H1 (cell line): Measurements from ENCODE around the gene CD226. TPM values are rescaled to one million over a fixed set of nuclear protein-coding genes. Genes with fewer than 3 reads are reported as not detected.

Source experiments
- CTCF ChIA-PET: fragments of 300-600 bp; sonication (Branson Sonifier 250); formaldehyde crosslinking; loops from one replicate; lab custom pipeline; 2021; ENCODE audit not compliant: partially characterized antibody; lab: Charles Lee
- POLR2A ChIA-PET: fragments of 300-600 bp; sonication (Branson Sonifier 250); formaldehyde crosslinking; loops from one replicate; lab custom pipeline; 2021; ENCODE audit warnings: inconsistent platforms; ENCODE audit not compliant: partially characterized antibody; lab: Charles Lee
- DNase-seq, 2 experiments: peaks; one replicate each; pipeline versions ENCODE4 v3.0.0 to v3.0.0-alpha.2; 2010 to 2022; ENCODE audit warnings: low spot score in 2 of 2, low read depth in 1 of 2, mixed read lengths in 1 of 2
- FAIRE-seq: peaks from 2 replicates; lab custom pipeline; 2011; peaks lifted over from hg19 to GRCh38; lab: Jason Lieb, UNC
- H2AFZ ChIP-seq: 2 replicates; pipeline ENCODE4 v1.8.1; 2012; ENCODE audit warnings: low read length, inconsistent platforms
- H2AK5ac ChIP-seq: 2 replicates; pipeline ENCODE4 v1.6.1; 2013; ENCODE audit warnings: low read depth, low read length
- H2BK120ac ChIP-seq: replicated peaks from 2 replicates; pipeline ENCODE3; 2013; ENCODE audit warnings: low read depth, low read length, inconsistent platforms
- H2BK12ac ChIP-seq: 2 replicates; pipeline ENCODE4 v1.6.1; 2013; ENCODE audit warnings: low read depth, low read length
- H2BK15ac ChIP-seq: 2 replicates; pipeline ENCODE4 v1.6.1; 2013; ENCODE audit warnings: low read length
- H2BK20ac ChIP-seq: 2 replicates; pipeline ENCODE4 v1.6.1; 2013; ENCODE audit warnings: low read length
- H2BK5ac ChIP-seq: 2 replicates; pipeline ENCODE4 v1.6.1; 2013; ENCODE audit warnings: low read depth, low read length
- H3K14ac ChIP-seq: 2 replicates; pipeline ENCODE4 v1.6.1; 2013; ENCODE audit warnings: inconsistent platforms; ENCODE audit not compliant: insufficient read length
- H3K18ac ChIP-seq: 2 replicates; pipeline ENCODE4 v1.6.1; 2013; ENCODE audit warnings: low read length; ENCODE audit errors: extremely low read depth
- H3K23ac ChIP-seq: 2 replicates; pipeline ENCODE4 v1.6.1; 2013; ENCODE audit warnings: inconsistent platforms; ENCODE audit not compliant: insufficient read length
- H3K23me2 ChIP-seq: 2 replicates; pipeline ENCODE4 v1.6.1; 2013; ENCODE audit warnings: low read depth, low read length
- H3K27ac ChIP-seq: 2 replicates; pipeline ENCODE4 v1.6.1; 2011; ENCODE audit warnings: low read depth, low read length, inconsistent platforms
- H3K27me3 ChIP-seq, 4 experiments: replicated peaks in 1 of 4; 1 replicate in 1 of 4; 2 replicates in 3 of 4; pipeline versions ENCODE4 v1.6.1 to v1.8.1; 2011 to 2013; ENCODE audit warnings: low read length in 3 of 4, mild to moderate bottlenecking in 3 of 4, inconsistent platforms in 2 of 4, mixed read lengths in 2 of 4, moderate library complexity in 1 of 4; ENCODE audit not compliant: control insufficient read depth in 3 of 4, insufficient read depth in 3 of 4; ENCODE audit errors: extremely low read depth in 1 of 4
- H3K36me3 ChIP-seq, 4 experiments: 2 replicates each; pipeline versions ENCODE4 v1.6.1 to v1.8.1; 2011 to 2013; ENCODE audit warnings: mild to moderate bottlenecking in 4 of 4, low read length in 3 of 4, moderate library complexity in 2 of 4, control low read depth in 1 of 4, inconsistent platforms in 1 of 4; ENCODE audit not compliant: insufficient read depth in 4 of 4, control insufficient read depth in 2 of 4
- H3K4ac ChIP-seq: replicated peaks from 2 replicates; pipeline ENCODE3; 2013; ENCODE audit warnings: low read length, low read depth, mixed read lengths, inconsistent platforms; ENCODE audit not compliant: insufficient read length
- H3K4me1 ChIP-seq, 4 experiments: replicated peaks in 1 of 4; 1 replicate in 1 of 4; 2 replicates in 3 of 4; pipeline versions ENCODE4 v1.6.1 to v1.8.1; 2011 to 2013; ENCODE audit warnings: low read length in 3 of 4, inconsistent platforms in 2 of 4, mixed read lengths in 1 of 4; ENCODE audit not compliant: insufficient read depth in 4 of 4, control insufficient read depth in 3 of 4
- H3K4me2 ChIP-seq, 2 experiments: 2 replicates each; pipeline versions ENCODE4 v1.6.1 to v1.8.1; 2011 to 2013; ENCODE audit warnings: low read depth in 2 of 2, low read length in 2 of 2, control low read depth in 1 of 2, inconsistent platforms in 1 of 2, mild to moderate bottlenecking in 1 of 2; ENCODE audit not compliant: insufficient read depth in 1 of 2
- H3K4me3 ChIP-seq, 4 experiments: fragments of 200-600, 300-600 bp in 1 of 4; sonication (generic), shearing (Covaris generic), sonication (Bioruptor Twin) in 1 of 4; 2 replicates each; pipeline versions ENCODE4 v1.5.1 to v1.8.1; 2011 to 2016; ENCODE audit warnings: low read length in 4 of 4, low read depth in 3 of 4, control low read depth in 2 of 4, inconsistent platforms in 2 of 4, mild to moderate bottlenecking in 2 of 4, mixed read lengths in 1 of 4, moderate library complexity in 1 of 4; ENCODE audit not compliant: insufficient read depth in 2 of 4; ENCODE audit errors: extremely low read depth in 1 of 4
- H3K56ac ChIP-seq: replicated peaks from 2 replicates; pipeline ENCODE3; 2013; ENCODE audit warnings: low read depth, mild to moderate bottlenecking, mixed read lengths, low read length, inconsistent platforms; ENCODE audit not compliant: insufficient read length
- H3K79me1 ChIP-seq: 2 replicates; pipeline ENCODE4 v1.6.1; 2013; ENCODE audit warnings: low read depth, low read length, control low read depth
- H3K79me2 ChIP-seq, 2 experiments: 2 replicates each; pipeline versions ENCODE4 v1.6.1 to v1.8.1; 2012 to 2013; ENCODE audit warnings: low read length in 2 of 2, mild to moderate bottlenecking in 2 of 2, inconsistent platforms in 1 of 2; ENCODE audit not compliant: insufficient read depth in 2 of 2, control insufficient read depth in 1 of 2
- H3K9ac ChIP-seq, 4 experiments: replicated peaks in 1 of 4; 1 replicate in 1 of 4; 2 replicates in 3 of 4; pipeline versions ENCODE4 v1.6.1 to v1.8.1; 2011 to 2013; ENCODE audit warnings: low read depth in 3 of 4, low read length in 3 of 4, control low read depth in 2 of 4, mild to moderate bottlenecking in 2 of 4, moderate library complexity in 2 of 4, inconsistent platforms in 1 of 4; ENCODE audit errors: extremely low read depth in 1 of 4
- H3K9me3 ChIP-seq, 2 experiments: 2 replicates each; pipeline versions ENCODE4 v1.6.1 to v1.8.1; 2012 to 2013; ENCODE audit warnings: mild to moderate bottlenecking in 2 of 2, moderate library complexity in 2 of 2, control low read depth in 1 of 2, inconsistent platforms in 1 of 2, low read depth in 1 of 2, low read length in 1 of 2, mixed read lengths in 1 of 2; ENCODE audit not compliant: insufficient read depth in 2 of 2
- H4K20me1 ChIP-seq, 2 experiments: replicated peaks in 1 of 2; 2 replicates each; pipeline versions ENCODE3 to v1.8.1; 2011 to 2013; ENCODE audit warnings: inconsistent platforms in 2 of 2, low read length in 2 of 2, mild to moderate bottlenecking in 1 of 2; ENCODE audit not compliant: insufficient read depth in 2 of 2, control insufficient read depth in 1 of 2
- H4K5ac ChIP-seq: 2 replicates; pipeline ENCODE4 v1.6.1; 2013; ENCODE audit warnings: low read length, low read depth, mixed read lengths, inconsistent platforms; ENCODE audit not compliant: insufficient read length
- H4K8ac ChIP-seq: 2 replicates; pipeline ENCODE4 v1.8.0; 2013; ENCODE audit warnings: mild to moderate bottlenecking, moderate library complexity, low read length, inconsistent platforms; ENCODE audit not compliant: insufficient read depth; ENCODE audit errors: extremely low read depth
- H4K91ac ChIP-seq: replicated peaks from 2 replicates; pipeline ENCODE3; 2013; ENCODE audit warnings: low read length, mixed read lengths, inconsistent platforms; ENCODE audit not compliant: insufficient read length
- CHD2 ChIP-seq: IDR thresholded peaks from 2 replicates; pipeline ENCODE4 v1.6.1; 2012; ENCODE audit warnings: low read length, improper control_type of control experiment
- CTBP2 ChIP-seq: IDR thresholded peaks from 2 replicates; pipeline ENCODE4 v1.7.0; 2011; ENCODE audit warnings: borderline replicate concordance, mild to moderate bottlenecking, moderate library complexity, mixed read lengths, low read length; ENCODE audit not compliant: insufficient read depth, insufficient read length
- FOSL1 ChIP-seq: IDR thresholded peaks from 2 replicates; pipeline ENCODE4 v1.6.1; 2011; ENCODE audit warnings: mild to moderate bottlenecking, low read depth, low read length, moderate library complexity; ENCODE audit not compliant: insufficient read depth
- JUND ChIP-seq: IDR thresholded peaks from 2 replicates; pipeline ENCODE4 v1.6.1; 2011; ENCODE audit warnings: mild to moderate bottlenecking, improper control_type of control experiment, low read length
- POLR2AphosphoS5 ChIP-seq: IDR thresholded peaks from 2 replicates; pipeline ENCODE4 v1.6.1; 2011; ENCODE audit warnings: low read depth, low read length
- RAD21 ChIP-seq, 2 experiments: IDR thresholded peaks in 1 of 2; conservative IDR thresholded peaks in 1 of 2; 2 replicates each; pipeline ENCODE4 v1.6.1; 2011; ENCODE audit warnings: low read depth in 2 of 2, low read length in 2 of 2, improper control_type of control experiment in 1 of 2, inconsistent platforms in 1 of 2, mild to moderate bottlenecking in 1 of 2, moderate library complexity in 1 of 2
- SIX5 ChIP-seq: IDR thresholded peaks from 2 replicates; pipeline ENCODE4 v1.6.1; 2011; ENCODE audit warnings: mild to moderate bottlenecking, low read depth, low read length
- TBP ChIP-seq: IDR thresholded peaks from 2 replicates; pipeline ENCODE4 v1.6.1; 2011; ENCODE audit warnings: low read depth, low read length, improper control_type of control experiment
- WGBS, 2 experiments: shearing (Covaris generic) in 1 of 2; methylation state at CpG; one replicate each; pipeline versions ENCODE4 v1.1.6 to v1.1.7; 2013 to 2015; ENCODE audit warnings: low lambda C conversion rate in 2 of 2, mixed read lengths in 2 of 2, inconsistent platforms in 1 of 2, low coverage in 1 of 2, missing lambda C conversion rate in 1 of 2; ENCODE audit not compliant: insufficient replicate concordance in 2 of 2, insufficient coverage in 1 of 2, insufficient read length in 1 of 2; ENCODE audit errors: extremely low coverage in 1 of 2, missing lambda C conversion rate in 1 of 2; 5-methylcytosine and 5-hydroxymethylcytosine counted together
- polyA plus RNA-seq, 7 experiments: library from polyadenylated mRNA; depleted of rRNA in 3 of 7; stranded (reverse) in 5 of 7; unstranded in 2 of 7; fragments of >200 nt in 5 of 7; fragments of 200-250 nt in 2 of 7; gene quantifications; 1 replicate in 5 of 7; 2 replicates in 1 of 7; 4 replicates in 1 of 7; pipeline versions ENCODE4 v1.2.1 to v1.2.3, GENCODE V29; 2011 to 2013; ENCODE audit warnings: missing spikeins in 2 of 7, mixed read lengths in 2 of 7
- total RNA-seq: library from RNA; stranded (reverse); fragmentation: NEBNext Ultra II Directional; extraction: Animal tissue kit (Norgen Biotek cat#: 25700); gene quantifications from 2 replicates; pipeline ENCODE4 v1.2.1, GENCODE V29; 2021

The CD226 gene
- total and polyA plus RNA-seq, 2 of the 8 experiments (the other 6 are each of a cell fraction or from before 2014, with no cell fraction given) = not detected

- Histone ChIP-seq H3K9ac (no peak overlapping the region), H3K9me3 (no peaks in the 10 kb centered on the region), H3K4me1 (peaks cover 0 to 3% (median 0%) of the 10 kb centered on the region in 4 experiments; a peak in 2 of 7 replicates), H3K4ac (no peak overlapping the region), H3K23me2 (no peaks in the 10 kb centered on the region), H2BK20ac (no peak overlapping the region), H2BK15ac (no peak overlapping the region), H3K18ac (no peak overlapping the region), H3K79me2 (no peaks in the 10 kb centered on the region), H2BK12ac (no peak overlapping the region), H3K23ac (no peak overlapping the region), H2BK120ac (no peak overlapping the region), H2BK5ac (no peak overlapping the region), H3K36me3 (no peaks in the 10 kb centered on the region), H3K4me2 (no peak overlapping the region), H2AK5ac (no peak overlapping the region), H4K91ac (no peak overlapping the region), H3K14ac (no peak overlapping the region), H4K20me1 (no peaks in the 10 kb centered on the region), H4K8ac (no peak overlapping the region), H3K79me1 (no peaks in the 10 kb centered on the region), H3K56ac (no peak overlapping the region), H3K27me3 (no peaks in the 10 kb centered on the region), H3K4me3 (no peak overlapping the region), H4K5ac (no peak overlapping the region), H2AFZ (no peak overlapping the region), H3K27ac (no peak overlapping the region)
- ChIA-PET POLR2A (no interaction called here), CTCF (interaction anchor here (0.6 to 1.2 kb wide), 3 partner anchors 15 to 261 kb away, joined by 3 to 6 read pairs (median 3); no protein-coding TSS in a partner anchor)
- WGBS, 2 experiments = 94% methylated on average over 1 of the region's 1 CpG; no CpG with 5 or more reads in 1 of the 2 experiments
- DNase-seq (no peak), FAIRE-seq (no peak)
- TF ChIP-seq FOSL1 (no peak), POLR2AphosphoS5 (no peak), SIX5 (no peak), TBP (no peak), CTBP2 (no peak), CHD2 (no peak), JUND (no peak), RAD21 (IDR thresholded peaks at IDR 0.05 in 1 of 2, conservative IDR thresholded peaks at IDR 0.05 in 1 of 2; ENCODE audit: low read depth in 2 of 2, low read length in 2 of 2) (no peak)
Measured at GRCh38 chr18:69987870-69988269, 40.2 kb upstream of the CD226 start.
